Measurements from ENCODE around the gene KDF1.

DNA sequence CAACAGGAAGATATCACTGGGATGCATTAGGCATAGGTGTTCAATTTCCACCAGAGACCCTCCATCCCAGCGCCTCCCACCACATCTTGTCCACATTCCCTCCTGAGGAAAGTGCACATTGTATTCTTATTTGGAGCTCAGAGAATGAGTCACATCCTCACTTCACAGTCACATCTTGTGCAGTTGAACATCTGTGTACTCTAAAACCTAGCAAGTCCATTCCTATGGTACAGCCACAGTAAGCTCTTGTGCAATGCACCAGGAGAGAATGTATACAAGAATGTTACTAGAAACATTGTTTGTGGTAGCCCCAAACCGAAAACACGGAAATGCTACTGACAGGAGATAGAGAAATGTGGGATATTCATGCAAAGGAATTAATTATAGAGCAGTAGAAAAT, 1.6 kb upstream of the KDF1 start:
- TF ChIP-seq, protein P1, sequence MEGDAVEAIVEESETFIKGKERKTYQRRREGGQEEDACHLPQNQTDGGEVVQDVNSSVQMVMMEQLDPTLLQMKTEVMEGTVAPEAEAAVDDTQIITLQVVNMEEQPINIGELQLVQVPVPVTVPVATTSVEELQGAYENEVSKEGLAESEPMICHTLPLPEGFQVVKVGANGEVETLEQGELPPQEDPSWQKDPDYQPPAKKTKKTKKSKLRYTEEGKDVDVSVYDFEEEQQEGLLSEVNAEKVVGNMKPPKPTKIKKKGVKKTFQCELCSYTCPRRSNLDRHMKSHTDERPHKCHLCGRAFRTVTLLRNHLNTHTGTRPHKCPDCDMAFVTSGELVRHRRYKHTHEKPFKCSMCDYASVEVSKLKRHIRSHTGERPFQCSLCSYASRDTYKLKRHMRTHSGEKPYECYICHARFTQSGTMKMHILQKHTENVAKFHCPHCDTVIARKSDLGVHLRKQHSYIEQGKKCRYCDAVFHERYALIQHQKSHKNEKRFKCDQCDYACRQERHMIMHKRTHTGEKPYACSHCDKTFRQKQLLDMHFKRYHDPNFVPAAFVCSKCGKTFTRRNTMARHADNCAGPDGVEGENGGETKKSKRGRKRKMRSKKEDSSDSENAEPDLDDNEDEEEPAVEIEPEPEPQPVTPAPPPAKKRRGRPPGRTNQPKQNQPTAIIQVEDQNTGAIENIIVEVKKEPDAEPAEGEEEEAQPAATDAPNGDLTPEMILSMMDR (IDR thresholded peaks at IDR 0.05), result no peak
- no peak for TF ChIP-seq POLR2A (IDR thresholded peaks at IDR 0.05)
